Stimulated activated CD4-positive, alpha-beta T cell treated with anti-CD3 and anti-CD28 coated beads, Interleukin-15, amount 100 ng/mL, for 24 hours (primary cell): Measurements from ENCODE around the gene TNNT3.
"Not testable (repeated sequence)": the region's sequence is repeated elsewhere in the genome, so short reads cannot be mapped to it uniquely, and the experiment has no call there.

Experiments used
- DNase-seq: peaks from one replicate; pipeline ENCODE4 v3.0.0-alpha.2; 2020

The TNNT3 gene

DNA sequence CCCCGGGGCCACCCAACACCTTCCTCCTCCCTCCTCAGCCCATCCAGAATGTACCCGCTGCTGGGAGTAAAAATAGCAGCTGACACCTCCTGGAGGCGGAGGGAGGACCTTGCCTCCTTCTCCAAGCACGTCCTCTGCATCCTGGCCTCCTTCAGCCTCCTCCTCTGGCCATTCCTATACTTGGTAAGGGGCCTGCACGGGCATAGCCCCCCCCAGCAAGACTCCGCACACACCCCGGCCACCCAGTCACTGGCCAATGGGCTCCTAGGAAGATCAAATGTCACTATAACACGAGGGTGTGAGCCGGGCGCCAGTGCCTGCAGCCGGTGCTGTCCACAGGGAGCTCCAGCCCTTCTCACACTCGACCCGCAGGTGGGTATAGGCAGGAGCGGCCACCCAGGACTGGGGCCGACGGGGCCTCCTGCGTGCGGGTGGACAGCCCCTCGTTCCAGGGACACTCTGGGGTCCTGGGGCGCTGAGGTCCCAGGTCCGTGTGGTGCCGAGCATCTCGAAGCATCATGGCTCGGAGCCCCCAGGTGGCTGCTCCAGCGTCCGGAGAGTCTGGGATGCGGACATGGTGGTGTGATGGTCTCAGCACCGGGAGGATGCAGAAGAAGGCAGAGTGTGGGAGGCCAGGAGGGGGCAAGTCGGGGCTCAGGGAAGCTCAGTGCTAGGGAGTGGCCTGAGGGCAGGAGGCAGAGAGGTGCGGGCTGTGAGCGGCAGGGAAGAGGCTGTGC is at the start of gene TNNT3:
TNNT3 (plus strand) TSS at position 313 of the 737 bp plus-strand sequence. CDS start 3,172 bp downstream, outside the sequence.
- no peak for DNase-seq

DNA sequence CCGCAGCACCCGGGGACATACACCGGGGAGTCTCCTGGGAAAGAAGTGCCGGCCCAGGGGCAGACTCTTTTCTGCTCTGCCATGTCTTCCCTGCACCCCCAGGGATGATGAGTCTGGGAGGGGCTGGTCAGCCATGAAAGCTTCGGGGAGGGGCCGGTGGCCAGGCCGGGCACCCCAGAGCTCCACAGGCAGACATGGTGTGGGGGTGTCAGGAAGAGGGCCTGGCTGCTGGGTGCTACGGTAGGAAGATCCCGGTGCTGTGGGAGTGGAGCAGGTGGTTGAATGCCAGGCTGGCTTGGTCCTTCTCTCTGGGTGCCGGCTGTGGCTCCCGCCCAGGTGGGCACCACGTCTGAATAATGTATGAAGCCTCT is 49.2 kb upstream of the TNNT3 start:
- DNase-seq = no peak

DNA sequence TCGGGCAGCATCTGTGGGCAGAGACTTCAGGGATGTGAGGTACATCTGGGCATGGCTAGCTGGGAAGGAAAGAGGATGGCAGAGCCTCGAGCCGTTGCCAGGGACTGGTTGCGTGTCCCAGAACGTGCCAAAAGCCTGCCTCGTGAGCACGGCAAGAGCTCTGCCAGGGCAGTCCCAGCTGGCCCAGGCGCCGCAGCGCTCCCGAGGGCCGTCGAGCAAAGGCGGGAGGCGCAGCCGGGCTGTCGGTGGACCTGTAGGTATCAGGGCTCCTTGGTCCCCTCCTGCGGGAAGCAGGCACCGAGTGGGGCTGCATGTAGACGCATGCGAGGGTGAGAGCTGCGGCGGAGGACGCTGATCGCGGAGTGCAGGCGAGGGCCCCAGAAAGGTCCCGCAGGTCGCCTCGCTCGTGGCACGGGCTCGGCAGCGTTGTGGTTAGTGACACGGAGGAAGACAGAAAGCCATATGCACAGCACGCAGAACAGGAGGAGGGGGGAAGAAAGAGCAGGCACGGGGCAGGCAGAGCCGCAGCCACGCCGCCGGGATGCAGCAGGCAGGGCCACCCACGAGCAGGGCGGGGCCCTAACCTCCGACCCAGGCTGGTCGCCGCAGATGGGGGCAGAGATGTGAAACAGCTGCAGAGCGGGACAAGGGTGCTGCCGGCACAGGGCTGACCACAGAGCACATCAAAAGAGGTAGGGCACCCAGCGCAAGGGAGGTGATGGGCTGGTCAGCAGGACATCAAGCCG is 48.6 kb upstream of the TNNT3 start:
- DNase-seq = peak; percentile 47

DNA sequence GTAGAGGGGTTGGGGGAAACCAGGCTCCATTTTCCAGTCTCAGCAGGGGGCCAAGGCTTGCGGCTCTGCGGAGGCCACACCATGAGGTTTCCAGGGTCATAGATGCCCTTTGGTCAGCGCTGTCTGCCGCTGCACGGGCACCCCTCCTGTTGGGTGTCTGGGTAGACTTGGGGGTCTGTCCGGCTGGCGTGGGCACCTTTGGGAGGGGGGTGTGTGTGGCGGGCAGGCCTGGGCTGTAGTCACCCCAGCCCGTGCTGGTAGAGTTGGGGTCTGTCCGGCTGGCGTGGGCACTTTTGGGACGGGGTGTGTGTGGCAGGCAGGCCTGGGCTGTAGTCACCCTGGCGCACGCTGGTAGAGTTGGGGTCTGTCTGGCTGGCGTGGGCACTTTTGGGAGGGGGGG is 48.0 kb upstream of the TNNT3 start:
- no peak for DNase-seq

DNA sequence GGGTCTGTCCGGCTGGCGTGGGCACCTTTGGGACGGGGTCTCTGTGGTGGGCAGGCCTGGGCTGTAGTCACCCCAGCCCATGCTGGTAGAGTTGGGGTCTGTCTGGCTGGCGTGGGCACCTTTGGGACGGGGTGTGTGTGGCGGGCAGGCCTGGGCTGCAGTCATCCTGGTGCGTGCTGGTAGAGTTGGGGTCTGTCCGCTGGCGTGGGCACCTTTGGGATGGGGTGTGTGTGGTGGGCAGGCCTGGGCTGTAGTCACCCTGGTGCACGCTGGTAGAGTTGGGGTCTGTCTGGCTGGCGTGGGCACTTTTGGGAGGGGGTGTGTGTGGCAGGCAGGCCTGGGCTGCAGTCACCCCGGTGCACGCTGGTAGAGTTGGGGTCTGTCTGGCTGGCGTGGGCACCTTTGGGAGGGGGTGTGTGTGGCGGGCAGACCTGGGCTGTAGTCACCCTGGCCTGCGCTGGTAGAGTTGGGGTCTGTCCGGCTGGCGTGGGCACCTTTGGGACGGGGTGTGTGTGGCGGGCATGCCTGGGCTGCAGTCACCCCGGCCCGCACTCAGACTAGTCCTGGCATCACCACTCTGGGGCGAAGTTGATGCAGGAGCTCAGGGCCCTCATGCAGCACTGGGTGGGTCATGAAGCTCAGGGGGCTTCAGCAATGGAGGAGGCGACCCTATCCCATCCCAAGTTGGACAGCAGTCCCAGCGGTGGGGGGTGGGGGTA is 47.1 kb upstream of the TNNT3 start:
- no peak for DNase-seq

DNA sequence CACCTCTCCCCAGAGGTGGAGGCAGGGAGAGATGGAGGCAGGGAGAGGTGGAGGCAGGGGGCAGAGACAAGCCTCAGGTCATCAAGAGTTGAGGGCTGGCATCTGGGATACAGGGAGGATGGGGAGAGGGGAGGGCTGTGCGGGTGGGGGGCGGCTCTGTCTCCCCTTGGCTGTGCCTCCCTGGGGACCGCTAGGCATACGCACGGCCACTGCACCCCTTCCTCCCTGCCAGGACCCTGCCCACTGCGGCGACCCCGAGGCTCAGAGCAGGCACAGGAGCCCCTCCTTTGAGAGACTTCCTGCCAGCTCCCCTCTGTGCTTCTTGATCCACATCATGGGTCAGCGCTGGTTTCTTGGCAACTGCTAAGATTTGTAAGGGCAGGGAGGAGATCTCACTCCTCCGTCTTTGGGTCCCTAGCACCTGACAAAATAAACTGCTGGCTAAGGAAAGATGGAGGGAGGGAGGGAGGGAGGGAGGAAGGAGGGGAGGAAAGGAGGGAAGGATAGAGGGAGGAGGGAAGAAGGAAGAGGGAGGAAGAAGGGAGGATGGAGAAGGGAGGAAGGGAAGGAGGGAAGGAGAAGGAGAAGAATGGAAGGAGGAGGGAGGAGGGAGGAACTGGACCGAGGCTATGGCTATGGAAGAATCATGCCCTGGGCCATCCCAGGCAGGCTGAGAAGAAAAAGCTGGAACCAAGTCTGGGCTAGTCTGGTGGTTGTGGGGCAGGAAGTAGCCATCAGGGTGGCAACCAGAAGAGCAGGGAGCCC is 46.3 kb upstream of the TNNT3 start:
- no peak for DNase-seq

DNA sequence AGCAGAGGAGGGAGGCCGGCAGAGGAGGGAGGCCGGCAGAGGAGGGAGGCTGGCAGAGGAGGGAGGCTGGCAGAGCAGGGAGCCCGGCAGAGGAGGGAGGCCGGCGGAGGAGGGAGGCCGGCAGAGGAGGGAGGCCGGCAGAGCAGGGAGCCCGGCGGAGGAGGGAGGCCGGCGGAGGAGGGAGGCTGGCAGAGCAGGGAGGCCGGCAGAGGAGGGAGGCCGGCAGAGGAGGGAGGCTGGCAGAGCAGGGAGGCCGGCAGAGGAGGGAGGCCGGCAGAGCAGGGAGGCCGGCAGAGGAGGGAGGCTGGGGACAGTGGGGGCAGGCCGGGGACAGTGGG is 45.7 kb upstream of the TNNT3 start:
- not testable (repeated sequence) for DNase-seq

DNA sequence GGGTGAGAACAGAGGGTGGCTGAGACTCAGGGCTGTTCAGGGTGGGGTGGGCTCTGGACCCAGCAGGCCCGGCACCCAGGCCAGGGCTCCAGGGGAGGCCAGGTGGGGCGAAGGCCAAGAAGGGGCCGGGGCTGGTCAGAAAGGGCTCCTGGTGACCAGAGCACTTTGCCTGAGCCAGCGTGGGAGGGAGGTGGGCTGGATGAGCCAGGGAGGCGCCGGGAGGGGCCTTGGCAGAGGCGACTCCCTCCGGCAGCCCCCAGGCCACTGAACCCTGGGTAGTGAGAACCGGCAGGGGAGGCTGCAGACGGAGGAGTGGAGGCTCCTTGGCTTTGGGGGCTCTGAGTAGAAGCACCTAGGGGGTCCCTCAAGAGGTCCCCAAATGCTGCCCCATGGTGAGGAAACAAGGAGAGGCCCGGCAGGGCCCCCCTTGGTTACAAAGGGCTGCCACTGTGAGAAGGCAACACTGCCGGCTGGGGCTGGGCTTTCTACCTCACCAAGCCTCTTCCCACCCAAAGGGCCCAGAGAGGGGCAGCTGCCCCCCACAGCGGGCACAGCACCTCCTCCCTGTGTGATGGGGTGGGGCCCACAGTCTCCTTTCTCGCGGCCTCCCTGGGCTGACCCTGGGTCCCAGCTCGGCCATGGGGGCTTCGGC is 44.9 kb upstream of the TNNT3 start:
- DNase-seq = not testable (repeated sequence)

DNA sequence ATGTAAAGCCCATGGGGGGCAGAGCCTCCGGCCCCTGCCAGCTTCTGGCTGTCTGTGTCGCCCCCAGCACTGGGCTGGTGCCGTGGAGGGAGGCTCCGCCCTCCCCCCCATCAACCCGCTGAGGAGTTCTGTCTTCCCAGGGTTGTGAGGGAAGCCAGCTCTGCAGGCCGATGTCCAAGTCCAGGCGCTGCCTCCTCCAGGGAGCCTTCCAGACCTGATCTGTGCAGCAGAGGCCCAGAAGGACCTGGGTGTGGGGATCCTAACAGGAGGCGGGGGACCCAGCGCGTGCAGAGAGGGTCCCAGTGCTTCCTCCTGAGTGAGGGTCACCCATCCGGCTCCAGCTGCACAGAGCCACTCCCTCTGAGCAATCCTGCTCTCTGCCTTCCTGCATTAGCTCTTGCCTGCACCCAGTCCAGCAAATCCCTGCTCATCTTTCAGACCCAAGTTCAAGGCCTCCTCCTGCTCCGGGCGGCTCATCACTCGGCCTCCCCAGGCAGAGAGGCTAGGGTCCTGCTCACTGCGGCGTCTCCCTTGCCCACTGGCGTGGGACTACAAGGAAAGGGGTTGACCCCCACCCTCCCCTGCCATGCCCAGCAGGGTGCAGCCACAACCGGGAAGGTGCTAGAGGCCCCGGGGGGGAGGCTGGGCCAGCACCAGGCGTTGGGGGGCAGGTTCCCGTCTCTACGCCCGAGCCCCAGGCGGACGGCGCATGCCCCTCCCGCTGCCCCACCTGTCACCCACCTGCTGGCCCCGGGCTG is 44.2 kb upstream of the TNNT3 start:
- DNase-seq = no peak

DNA sequence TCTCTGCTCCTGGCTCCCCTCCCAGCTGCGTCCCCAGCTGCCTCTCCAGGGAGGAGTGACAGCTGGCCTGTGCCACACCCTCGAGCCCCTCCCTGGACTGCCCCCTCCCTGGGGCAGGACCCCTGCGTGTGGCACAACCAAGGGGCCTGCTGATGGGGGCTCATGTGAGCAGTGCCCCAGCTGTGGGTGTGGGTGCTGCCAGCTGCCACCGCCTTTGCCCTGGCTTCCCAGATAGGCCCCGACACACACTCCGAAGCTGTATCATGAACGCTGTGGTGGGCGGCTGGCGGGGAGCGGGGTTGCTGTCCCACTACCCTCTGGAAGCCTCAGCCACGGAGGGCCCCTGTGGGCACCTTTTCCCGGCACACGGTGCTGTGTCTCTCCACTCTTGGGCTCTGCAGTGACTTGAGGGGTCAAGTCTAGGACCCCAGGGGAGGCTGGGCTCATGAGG is 43.6 kb upstream of the TNNT3 start:
- not testable (repeated sequence) for DNase-seq

DNA sequence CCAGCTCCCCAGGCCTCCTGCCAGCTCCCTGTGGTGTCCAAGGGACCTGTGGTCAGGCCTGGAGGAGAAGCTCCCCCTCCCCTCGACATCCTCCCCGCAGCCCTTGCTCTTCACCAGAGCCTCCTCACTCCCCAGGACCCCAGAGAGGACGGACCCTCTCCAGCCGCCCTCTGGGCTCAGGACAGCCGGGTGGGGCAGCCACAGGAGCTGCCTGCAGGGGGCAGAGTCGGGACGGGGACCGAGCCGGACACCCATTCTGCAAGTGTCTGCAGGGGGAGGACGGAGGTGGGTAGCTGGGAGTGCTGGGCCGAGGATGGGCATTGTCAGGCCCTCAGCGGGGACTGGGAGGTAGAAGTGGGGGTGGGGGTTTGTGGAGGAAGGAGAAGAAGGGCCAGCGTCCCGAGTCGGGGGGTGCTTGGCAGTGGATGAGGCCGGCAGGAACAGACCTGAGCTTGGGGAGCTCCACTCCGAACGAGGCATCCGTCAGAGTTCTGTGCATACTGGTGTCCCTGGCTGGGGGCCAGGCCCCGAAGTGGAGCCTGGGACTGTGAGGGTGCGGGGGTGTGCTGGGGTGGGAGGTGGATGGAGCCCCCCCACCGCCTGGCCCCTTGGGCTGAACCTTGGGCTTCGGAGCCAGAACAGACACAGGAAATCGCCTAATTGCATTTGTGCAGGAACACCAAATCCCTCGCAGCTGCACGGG is 43.0 kb upstream of the TNNT3 start:
- DNase-seq = peak; percentile 36

DNA sequence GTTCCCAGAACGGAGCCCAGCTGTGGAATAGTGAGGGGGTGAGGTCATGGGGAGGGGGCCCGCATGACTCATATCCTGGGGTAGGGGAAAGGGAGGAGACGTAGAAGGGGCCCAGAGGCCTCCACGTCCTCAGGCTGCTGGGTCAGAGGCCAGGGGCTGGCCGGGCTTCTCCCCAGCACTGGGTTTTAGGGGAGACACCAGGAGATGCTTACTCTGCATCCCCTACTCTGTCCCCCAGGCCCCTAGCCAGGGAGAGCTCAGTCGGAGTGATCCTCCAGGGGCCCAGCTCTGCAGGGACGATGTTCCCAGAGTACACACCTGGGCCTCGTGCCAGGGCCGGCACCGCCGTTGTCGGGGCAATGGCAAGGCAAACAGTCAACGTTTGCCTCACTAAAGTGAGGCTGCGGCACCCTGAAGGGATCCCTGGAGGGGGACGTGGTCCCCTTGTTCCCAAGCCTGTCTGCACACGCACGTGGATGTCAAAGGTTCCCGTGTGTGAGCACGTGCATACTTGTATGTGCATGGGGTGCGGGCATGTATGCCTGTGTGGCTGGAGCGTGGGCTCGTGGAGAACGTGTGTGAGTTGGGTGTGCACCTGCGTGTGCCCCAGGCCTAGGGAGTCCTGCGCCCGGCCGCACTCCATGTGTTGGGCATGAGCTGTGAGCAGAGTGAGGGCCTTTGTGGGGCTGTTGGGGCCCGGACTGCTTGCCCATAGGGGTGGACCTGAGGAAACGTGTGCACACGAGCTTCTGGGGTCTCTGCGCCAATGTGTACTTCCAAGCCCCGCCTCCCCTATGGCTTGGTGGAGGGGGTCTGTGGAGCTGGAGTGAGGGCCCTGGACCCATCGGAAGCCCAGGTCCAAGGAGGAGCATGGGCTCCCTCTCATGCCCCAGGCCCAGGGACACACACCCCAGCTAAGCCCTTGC is 42.0 kb upstream of the TNNT3 start:
- no peak for DNase-seq

DNA sequence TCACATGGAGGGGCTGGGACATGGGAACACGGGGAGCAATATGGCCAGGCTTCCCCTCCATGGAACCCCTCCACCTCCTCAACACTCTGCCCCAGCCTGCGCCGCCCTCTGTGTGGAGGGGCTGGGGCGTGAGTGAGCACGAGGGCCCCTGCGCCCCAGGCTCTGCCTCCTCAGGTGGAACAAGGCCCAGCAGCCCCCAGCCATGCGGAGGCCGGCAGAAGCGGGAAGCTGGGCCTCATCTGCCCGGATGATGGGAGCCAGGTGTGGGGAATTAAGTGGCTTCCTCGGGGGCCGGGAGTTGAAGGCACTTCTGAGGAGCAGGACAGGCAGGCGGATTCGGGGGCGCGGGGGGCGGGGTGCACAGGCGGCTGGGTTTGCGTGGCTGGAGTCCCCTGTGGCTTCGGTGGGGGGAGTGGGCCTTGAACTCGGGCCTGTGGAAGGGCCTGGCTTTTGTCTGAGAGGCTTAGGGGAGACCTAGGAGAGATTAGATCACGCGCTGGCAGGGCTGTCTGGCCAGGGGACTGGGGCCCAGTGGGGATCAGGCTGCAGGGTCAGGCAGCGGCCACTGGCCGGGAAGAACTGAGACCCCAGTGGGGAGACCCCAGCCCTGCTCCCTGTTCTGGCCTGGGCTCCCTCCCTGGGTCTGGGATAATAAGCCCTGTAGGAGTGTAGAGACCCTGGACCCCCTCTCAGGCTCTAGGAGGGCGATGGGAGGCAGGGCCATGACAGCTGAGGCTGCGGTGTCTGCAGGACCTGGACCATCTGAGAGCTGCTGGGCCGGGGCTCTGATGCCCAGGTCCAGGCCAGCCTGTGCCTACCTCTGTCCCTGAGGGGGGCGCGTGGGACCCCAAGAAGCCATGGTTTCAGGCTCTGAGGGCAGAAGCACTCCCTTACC is 41.1 kb upstream of the TNNT3 start:
- DNase-seq = no peak

DNA sequence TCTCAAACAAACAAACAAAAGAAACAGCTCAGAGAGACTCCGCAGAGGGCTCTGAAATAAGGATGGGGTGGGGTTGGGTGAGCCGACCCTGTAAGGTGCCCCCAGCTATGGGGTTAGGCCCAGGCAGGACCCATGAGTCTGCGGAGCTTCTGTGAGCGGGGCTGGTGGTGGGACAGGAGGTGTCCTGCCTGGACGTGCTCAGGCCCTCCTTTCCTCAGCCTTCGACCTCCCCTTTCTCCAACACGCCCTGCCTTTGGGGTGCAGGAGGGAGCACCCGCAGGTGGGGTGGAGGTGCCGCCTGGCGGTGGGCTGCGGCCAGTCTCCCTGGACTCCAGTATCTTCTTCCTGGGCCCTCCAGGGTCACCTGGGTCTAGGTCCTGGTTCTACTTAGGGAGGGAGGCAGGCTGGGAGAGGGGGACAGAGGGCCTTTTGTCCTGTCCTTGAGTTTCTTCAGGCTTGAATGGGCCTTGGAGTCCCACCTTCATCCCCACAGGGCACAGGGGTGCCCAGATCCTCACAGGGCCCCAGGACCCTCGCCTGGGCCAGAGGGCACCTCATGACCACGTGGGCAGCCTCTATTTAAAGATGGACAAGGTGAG is 40.1 kb upstream of the TNNT3 start:
- DNase-seq = no peak

DNA sequence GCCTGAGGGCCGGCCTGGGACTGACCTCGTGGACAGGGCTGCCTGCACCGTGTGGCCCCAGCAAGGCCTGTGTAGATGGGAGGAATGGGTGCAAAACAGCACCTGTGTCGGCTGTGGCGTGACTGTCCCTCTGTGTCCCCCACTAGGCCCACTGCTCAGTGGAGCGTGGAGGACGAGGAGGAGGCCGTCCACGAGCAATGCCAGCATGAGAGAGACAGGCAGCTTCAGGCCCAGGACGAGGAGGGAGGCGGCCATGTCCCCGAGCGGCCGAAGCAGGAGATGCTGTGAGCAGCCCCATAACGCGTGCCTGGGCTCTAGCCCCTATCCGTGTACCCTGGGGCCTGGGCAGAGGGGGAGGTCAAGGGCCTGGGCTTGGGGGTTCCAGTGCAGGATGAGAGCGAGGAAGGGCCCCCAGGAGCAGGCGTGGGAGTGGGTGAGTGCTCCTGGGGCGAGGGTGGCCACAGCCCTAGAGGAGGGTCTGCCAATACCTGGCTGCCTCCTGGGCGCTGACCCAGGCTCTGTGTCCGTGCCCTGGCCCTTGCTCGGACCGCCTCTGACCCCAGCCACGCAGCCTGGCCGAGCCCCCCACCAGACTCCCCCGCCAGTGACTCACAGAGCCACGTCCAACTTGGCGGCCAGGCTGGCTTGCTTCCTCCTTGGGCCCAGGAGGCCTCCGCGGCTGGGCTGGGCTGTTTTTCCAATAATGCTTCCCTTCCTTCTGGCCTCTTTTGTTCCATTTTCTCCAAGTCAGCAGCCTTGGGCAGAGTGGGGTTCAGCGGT is 39.4 kb upstream of the TNNT3 start:
- no peak for DNase-seq

DNA sequence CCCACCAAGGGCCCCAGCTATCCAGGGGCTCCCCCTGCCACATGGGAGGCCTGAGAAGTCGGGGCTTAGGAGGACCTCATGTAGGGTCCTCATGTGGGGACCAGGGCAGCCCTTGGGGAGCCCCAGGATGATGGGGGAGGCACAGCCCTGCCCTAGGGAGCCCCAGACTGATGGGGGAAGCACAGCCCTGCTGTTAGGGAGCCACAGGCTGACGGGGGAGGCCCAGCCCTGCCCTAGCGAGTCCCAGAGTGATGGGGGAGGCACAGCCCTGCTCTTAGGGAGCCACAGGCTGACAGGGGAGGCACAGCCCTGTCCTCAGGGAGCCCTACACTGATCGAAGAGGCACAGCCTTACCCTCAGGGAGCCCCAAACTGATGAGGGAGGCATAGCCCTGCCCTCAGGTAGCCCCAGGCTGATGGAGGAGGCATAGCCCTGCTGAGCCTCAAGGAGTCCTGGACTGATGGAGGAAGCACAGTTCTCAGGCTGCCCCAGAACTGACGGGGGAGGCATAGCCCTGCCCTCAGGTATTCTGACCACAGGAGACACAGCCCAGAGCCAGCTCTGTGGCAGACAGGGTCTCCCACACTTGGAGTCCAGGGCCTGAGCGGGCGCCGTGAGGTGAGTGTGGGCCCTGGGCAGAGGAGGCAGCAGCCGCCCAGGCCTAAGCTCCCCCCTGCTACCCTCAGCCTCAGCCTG is 38.6 kb upstream of the TNNT3 start:
- DNase-seq = no peak
